ENCODE results near the gene SEL1L3. TPM values are rescaled to one million over a fixed set of nuclear protein-coding genes. Genes with fewer than 3 reads are reported as not detected.

Gene SEL1L3
- total RNA-seq, 1 donor from 2014 or later, result 3.2 TPM

DNA sequence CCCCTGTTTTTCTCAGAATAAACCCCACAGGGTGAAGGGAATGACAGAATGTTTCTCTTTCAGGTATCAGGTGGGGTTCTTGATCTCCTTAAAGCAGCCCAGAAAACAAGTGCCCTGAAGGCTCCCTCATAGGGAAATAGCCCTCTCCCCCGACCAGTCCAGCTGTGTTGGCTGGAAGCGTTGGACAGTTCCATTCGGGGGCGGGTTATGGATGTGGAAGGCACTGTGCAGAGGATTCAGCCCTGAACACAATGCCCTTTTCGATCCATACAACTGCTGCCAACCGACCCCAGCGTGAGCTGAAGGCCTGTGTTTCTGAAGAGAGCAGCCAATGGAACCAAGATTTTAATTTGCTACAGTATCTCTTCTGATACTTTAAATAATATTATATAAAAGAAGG is 41.5 kb downstream of the SEL1L3 start:
- H3K9me3 ChIP-seq (replicated peaks), result no peaks in the 10 kb centered on the region
- intact Hi-C loops (cut with micrococcal nuclease), result no loop called here
- H3K27ac ChIP-seq (replicated peaks), result no peak overlapping the region
- no peaks in the 10 kb centered on the region for H3K4me1 ChIP-seq
- DNase-seq, result no peak
- no peaks in the 10 kb centered on the region for H3K27me3 ChIP-seq (ENCODE audit: low read depth)
- no peak overlapping the region for H3K4me3 ChIP-seq
- no peak for TF ChIP-seq CTCF (IDR thresholded peaks at IDR 0.05; ENCODE audit: borderline replicate concordance)
- peaks cover 8% of the 10 kb centered on the region for H3K36me3 ChIP-seq

- Histone ChIP-seq H3K4me1 (peaks cover 11% of the 10 kb centered on the region), H3K36me3 (peaks cover 8% of the 10 kb centered on the region), H3K4me3 (no peak overlapping the region), H3K27me3 (ENCODE audit: low read depth) (no peaks in the 10 kb centered on the region), H3K27ac (replicated peaks) (no peak overlapping the region), H3K9me3 (replicated peaks) (no peaks in the 10 kb centered on the region)
- no peak for DNase-seq
- intact Hi-C loops (cut with micrococcal nuclease), result no loop called here
- no peak for TF ChIP-seq CTCF (IDR thresholded peaks at IDR 0.05; ENCODE audit: borderline replicate concordance)
These were observed 43.9 kb downstream of the SEL1L3 start for GRCh38 chr4:25818876-25819275.

- peaks cover 8% of the 10 kb centered on the region for H3K36me3 ChIP-seq
- H3K27ac ChIP-seq (replicated peaks), result no peak overlapping the region
- intact Hi-C loops (cut with micrococcal nuclease), result no loop called here
- no peaks in the 10 kb centered on the region for H3K27me3 ChIP-seq (ENCODE audit: low read depth)
- no peak for TF ChIP-seq CTCF (IDR thresholded peaks at IDR 0.05; ENCODE audit: borderline replicate concordance)
- DNase-seq, result no peak
- H3K4me1 ChIP-seq, result peaks cover 15% of the 10 kb centered on the region
- H3K4me3 ChIP-seq, result no peak overlapping the region
- no peaks in the 10 kb centered on the region for H3K9me3 ChIP-seq (replicated peaks)
These were observed 44.4 kb downstream of the SEL1L3 start for GRCh38 chr4:25818371-25818871.

GRCh38 chr4:25817059-25817681 is 45.6 kb downstream of the SEL1L3 start:
- H3K9me3 ChIP-seq (replicated peaks), result no peaks in the 10 kb centered on the region
- H3K27ac ChIP-seq (replicated peaks), result no peak overlapping the region
- DNase-seq, result no peak
- H3K4me1 ChIP-seq, result peaks cover 20% of the 10 kb centered on the region
- TF ChIP-seq CTCF (IDR thresholded peaks at IDR 0.05; ENCODE audit: borderline replicate concordance), result no peak
- intact Hi-C loops (cut with micrococcal nuclease), result no loop called here
- H3K36me3 ChIP-seq, result peaks cover 8% of the 10 kb centered on the region
- H3K27me3 ChIP-seq (ENCODE audit: low read depth), result no peaks in the 10 kb centered on the region
- no peak overlapping the region for H3K4me3 ChIP-seq

DNA sequence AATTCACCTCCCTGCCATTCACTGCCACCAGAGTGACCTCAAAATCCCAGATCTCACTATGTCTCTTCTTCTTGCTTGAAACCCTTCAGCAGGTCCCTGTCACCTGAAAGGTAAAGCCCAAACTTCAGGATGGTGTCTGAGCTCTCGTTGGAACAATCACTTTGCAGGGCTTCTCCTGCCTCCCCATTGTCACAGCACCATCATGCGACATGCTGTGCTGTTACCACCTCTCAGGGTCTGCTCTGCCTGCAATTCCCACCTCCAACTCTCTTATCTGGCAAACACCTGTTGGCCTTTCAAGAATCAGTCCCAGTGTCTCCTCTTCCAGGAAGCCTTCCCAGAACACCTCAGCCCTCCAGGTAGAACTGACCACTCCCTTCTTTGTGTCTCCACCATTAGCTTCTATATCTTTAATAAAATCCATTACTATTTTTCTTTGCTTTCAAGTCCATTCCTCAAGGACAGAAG is 46.2 kb downstream of the SEL1L3 start:
- Histone ChIP-seq H3K36me3 (peaks cover 8% of the 10 kb centered on the region), H3K27ac (replicated peaks) (no peak overlapping the region)
- TF ChIP-seq CTCF (IDR thresholded peaks at IDR 0.05; ENCODE audit: borderline replicate concordance), result no peak

More for the DNA sequence above, 46.2 kb downstream of the SEL1L3 start:
- intact Hi-C loops (cut with micrococcal nuclease), result no loop called here
- no peak for DNase-seq
- Histone ChIP-seq H3K4me1 (peaks cover 20% of the 10 kb centered on the region), H3K4me3 (no peak overlapping the region), H3K27me3 (ENCODE audit: low read depth) (no peaks in the 10 kb centered on the region), H3K9me3 (replicated peaks) (no peaks in the 10 kb centered on the region)
